Iris pigment epithelial cell (primary cell): ENCODE measurements around the gene ANP32A.

Source experiments
- DNase-seq: peaks from one replicate; pipeline ENCODE4 v3.0.0-alpha.2; 2011; ENCODE audit warnings: low read depth

The ANP32A gene

DNA sequence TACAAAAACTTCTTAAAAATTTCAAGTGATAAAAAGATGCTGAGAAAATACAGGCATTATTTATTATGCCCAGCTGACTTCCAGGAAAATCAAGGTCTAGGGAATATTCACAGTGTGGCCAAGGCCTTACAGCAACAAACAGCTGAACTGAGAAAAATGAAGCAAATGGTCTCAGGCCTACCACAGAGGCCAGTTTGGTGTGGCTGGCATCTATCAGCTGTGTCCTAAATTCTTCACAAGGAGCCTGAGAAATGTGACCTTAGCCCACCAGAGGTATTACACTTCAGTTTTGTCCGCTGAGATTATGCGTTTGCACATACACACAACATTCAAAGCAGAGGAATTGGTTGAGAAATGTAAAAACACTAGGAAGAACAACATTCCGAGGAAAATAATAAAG is 77.4 kb downstream of the ANP32A start:
- DNase-seq = no peak

DNA sequence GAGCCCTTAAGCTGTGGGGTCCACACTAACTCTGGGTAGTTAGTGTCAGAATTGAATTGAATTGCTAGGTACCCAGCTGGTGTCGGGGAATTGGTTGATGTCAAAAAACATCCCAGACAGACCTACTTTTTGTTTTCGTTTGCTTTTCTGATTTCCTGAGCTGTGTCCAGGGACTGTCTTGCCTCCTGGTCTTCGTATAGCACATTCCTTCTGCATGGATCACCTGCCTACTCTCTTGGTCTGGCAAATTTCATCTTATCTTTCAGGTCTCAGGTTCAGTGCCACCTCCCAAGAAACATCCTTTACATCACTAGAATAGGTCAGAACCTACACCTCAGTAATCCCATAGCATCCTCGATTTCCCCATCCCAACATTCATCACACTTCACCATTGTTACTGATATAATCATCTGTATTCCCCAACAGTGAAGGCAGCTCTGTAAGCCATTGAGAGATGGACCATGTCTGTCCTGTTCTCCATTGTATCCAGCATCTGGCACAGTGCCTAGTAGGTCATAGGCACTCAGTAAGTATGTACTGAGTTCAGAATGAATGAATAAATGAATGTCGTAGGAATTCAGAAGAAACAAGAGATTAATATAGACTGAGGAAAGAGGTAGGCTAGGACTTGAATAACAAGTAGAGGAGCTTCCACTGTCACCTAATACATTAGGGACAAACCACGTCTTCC is 81.2 kb downstream of the ANP32A start:
- DNase-seq = no peak

DNA sequence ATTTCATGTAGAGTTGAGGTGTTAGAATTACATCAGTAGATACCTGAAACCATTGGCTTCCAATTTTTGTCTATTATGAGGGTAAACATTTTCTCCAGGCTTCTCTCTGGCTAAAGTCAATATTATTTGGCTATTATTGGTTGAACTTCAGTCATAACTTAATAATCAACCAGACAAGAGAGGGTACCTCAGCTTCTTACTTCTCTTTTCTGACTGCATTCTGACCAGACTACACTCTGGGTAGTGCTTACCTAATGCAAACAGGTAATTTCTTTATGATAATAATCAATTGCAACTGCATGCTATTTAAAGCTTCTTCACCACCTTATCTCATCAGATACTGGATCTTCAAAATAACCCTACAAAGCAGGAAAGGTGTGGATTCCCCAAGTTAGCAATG is 85.1 kb downstream of the ANP32A start:
- DNase-seq = no peak

DNA sequence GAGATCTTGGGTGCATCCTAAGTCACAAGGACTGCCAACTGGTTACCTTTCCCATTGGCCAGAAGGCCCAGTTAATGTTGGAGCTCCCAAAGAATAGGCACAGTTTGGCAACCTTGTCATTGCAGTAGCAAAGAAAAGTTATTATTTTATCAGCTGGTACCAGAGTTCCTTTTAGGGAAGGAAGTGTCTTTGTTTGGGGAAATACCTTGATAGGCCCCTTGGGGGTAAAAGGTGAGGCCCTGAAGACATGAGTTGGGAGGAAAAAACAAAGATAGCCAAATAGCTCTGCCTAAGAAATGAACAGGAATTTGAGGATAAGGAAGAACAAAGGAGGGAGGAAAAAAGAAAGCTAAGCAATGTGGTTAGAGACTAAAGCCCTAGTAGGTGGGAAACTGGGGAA is 85.8 kb downstream of the ANP32A start:
- no peak for DNase-seq

DNA sequence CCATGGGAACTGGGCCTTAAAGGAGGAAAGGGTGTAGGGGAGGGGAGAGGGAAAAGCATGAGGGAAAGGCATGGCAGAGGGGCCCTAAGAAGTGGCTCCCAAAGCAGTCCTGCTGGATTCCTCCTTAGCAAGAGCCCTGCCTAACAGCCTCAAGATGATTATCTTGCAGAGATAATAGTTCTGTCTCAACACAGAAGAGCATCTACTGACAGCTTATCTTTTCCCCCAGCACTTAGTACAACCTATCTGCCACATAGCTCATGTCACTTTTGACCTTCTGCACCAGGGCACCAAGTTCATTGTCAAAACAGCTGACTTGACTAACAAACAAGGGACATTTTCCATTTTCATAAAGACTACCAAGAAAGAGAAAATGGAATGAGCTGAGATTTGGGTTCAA is 86.3 kb downstream of the ANP32A start:
- DNase-seq = no peak

DNA sequence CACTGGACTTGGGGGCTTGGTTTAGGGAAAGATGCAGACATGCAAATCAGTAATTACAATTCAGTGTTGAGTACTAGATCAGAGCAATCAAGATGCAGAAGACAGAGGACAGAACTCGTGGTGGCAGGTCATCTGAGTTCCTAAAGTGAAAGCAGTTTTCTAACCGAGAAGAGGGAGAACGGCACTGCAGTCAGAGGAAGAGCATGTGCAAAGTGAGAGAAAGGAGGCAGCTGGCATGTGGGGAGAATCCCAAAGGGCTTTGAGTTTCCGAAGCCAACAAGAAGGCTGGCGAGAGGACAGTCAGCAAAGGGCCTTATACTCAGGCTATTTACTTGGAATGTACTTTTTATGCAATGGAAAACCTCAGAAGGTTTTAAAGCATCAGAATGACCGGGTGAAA is 87.0 kb downstream of the ANP32A start:
- no peak for DNase-seq

DNA sequence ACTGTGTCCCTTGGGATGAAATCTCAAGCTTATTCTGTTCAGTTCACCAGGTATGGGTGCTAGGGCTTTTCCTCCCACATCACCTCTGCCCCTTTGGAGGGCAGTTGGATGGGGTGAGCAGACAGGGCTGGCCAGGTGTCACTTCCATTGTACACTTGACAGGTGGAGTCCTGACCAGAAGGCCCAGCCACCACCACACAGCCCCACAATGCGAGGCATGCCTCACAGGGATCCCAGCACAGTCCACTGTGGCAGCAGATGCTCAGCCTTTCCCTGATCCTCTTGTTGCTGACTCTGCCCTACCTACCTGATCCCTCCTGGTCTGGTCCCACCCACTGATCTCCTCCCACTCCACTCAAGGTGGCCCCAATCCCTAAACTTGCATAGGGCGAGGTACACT is 88.2 kb downstream of the ANP32A start:
- no peak for DNase-seq

DNA sequence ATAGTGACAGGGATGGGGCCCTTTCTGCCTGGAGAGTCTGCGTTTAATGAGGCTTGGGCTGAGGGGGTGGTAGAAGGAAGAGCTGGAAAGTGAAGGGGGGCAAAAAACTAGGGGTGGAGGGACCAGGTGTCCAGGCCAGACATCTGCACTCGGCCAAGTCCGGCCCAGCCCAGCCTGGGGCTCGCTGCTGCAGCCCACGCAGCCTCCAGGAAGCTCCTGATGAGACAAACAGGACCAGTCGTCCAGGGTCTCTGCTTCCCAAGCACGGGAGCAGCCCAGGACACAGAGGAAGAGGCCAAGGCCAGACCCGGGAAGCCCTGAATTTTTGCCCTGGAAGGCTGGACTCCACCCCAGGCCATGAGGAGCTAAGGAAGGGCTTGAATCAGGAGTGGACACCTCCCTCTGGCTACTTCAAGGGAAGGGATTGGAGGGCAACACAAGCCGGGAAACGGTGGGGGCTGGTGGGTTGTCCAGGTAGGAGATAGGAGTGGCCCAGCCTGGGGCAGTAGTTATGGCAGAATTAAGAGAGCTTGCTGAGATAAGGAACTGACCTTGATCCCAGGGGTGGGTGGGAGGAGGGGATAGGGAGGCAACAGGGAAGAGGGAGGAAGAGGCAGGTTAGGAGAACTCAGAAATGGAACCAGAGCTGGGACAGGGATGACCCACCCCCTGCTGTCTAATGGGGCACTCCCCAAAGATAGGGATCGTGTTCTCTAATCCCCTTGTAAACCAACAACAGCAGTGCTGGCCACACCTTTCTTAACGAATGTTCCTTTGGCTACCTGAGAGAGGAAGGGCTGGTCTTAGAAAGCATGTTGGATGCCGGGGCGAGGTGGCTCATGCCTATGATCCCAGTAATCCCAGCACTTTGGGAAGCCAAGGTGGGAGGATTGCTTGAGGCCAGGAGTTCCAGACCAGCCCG is 89.5 kb downstream of the ANP32A start:
- no peak for DNase-seq

DNA sequence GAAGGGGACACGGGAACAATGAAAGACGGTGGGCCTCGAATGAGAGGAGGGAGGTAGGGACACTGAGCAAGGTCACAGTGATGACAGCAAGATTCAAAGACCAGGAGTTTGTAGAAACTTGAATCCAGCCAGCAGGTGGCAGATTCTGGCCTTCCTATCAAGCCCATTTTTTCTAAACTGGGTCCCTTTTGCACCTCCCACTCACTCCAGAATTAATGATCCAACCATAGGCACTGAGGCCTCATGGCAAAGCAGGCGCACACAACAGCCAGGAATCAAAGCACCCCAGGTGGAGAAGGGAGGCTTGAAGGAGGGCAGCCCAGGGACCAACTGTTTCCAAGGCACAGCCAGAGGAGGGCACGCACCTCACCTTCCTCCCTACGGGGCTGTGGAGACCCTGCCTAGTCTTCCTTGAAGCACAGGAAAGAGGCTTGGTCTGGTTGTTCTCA is 90.2 kb downstream of the ANP32A start:
- DNase-seq = peak; percentile 42

DNA sequence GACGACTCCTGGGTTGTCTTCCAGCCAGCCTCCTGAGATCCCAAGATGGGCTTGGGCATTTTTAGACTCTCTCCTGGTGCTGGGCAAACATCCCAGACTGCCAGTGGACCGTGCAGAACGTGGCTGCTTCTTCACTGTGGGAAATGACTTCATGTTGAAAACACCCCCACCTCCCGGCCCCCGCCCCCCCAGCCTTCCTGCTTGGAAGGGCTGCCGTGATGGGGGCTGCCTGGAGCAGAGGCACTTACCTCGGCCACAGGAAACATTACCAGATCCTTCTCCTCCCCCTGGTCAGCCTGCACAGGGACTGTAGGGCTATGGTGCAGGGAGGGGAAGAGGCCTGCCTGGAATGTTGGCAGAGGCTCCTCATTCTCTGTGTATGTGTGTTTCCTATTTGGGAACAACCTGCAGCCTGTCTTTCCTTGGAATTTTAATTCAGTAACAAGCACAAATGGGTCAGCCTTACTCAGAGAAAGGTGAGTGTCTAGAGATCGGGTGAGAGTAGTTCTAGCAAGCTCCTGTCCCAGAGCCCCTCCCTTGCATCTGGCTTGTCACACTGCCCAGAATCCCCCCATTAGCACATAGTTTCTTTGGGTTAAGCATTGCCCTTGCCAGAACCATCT is 90.8 kb downstream of the ANP32A start:
- no peak for DNase-seq
